Activated CD8-positive, alpha-beta memory T cell treated with anti-CD3 and anti-CD28 coated beads for 48 hours (primary cell): ENCODE results near the gene NBEA.

Experiments used
- DNase-seq, 3 experiments: peaks; one replicate each; pipeline ENCODE4 v3.0.0-alpha.2; 2020; ENCODE audit warnings: low read depth in 2 of 3, low spot score in 2 of 3

NBEA gene

GRCh38 chr13:35699825-35700510 is 757.9 kb downstream of the NBEA start:
- no peak for DNase-seq

- no peak for DNase-seq
Observed at GRCh38 chr13:35700671-35701070, 758.6 kb downstream of the NBEA start.

- DNase-seq: no peak
Observed at GRCh38 chr13:35702316-35702715, 760.2 kb downstream of the NBEA start.

GRCh38 chr13:35703061-35703460 is 761.0 kb downstream of the NBEA start:
- DNase-seq: no peak

GRCh38 chr13:35704331-35704730 is 762.3 kb downstream of the NBEA start:
- DNase-seq: no peak

GRCh38 chr13:35706281-35706680 is 764.2 kb downstream of the NBEA start:
- no peak for DNase-seq

- no peak for DNase-seq
Observed at GRCh38 chr13:35706721-35707120, 764.7 kb downstream of the NBEA start.

- DNase-seq: no peak
Observed at GRCh38 chr13:35711909-35712308, 769.8 kb downstream of the NBEA start.

GRCh38 chr13:35712907-35713761 is 771.1 kb downstream of the NBEA start:
- no peak for DNase-seq

- DNase-seq: no peak
Observed at GRCh38 chr13:35714121-35714520, 772.1 kb downstream of the NBEA start.

- no peak for DNase-seq
Observed at GRCh38 chr13:35714588-35715377, 772.7 kb downstream of the NBEA start.

- no peak for DNase-seq
Observed at GRCh38 chr13:35716186-35716585, 774.1 kb downstream of the NBEA start.

GRCh38 chr13:35716729-35717128 is 774.7 kb downstream of the NBEA start:
- no peak for DNase-seq

GRCh38 chr13:35718084-35718483 is 776.0 kb downstream of the NBEA start:
- no peak for DNase-seq

GRCh38 chr13:35720290-35720689 is 778.2 kb downstream of the NBEA start:
- DNase-seq: no peak

GRCh38 chr13:35720690-35721554 is 778.9 kb downstream of the NBEA start:
- peak; percentile 11 to 31 (median 21) for DNase-seq
